ENCODE data around the gene EIF4A3. TPM values are rescaled to one million over a fixed set of nuclear protein-coding genes. Genes with fewer than 3 reads are reported as not detected.
A peak's percentile ranks its signal among the peaks of the same experiment; 100 is the strongest.

The EIF4A3 gene
- total and polyA plus RNA-seq, 9 of the 15 experiments (the other 6 are each of a cell fraction or from before 2014, with no cell fraction given): 62.7 to 171 (median 127) TPM

DNA sequence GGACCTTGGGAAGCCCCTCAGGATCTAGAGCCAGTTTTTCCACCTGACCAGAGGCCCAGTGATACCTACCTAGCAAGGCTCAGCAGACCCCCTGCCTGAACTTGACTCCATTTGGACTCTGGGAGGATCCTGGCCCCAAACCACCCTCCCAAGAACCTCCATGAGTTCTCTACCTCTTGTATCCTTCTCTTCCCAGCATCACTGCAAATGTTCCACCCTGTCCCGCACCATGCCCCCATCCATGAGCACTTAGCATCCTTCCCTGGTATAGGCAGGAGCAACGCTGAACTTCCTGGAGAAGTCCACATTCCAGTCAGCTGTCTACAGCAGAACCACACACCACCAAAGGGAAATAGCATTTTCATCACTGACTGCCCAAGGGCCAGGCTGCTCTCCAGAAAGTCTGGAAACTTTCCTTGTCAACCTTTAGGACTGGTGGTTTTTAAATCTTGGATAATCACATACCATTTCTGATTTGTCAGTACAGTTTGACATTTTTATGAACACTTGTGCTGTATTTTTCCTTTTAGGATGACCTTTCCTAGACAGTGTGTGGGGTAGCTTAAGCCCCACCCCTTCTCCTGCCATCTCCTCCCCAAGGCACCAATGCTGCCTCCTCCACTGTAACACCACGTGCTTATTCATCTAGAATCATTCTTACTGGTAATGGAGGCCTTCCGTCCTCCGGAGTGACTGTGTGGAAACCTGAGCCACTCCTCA is 13.9 kb downstream of the EIF4A3 start (continued):
- TF ChIP-seq TBP (optimal IDR thresholded peaks at IDR 0.05; ENCODE audit: low read depth, low read length) (no peak), ZNF224 (CRISPR knock-in tag; IDR thresholded peaks at IDR 0.05) (no peak), CREM (IDR thresholded peaks at IDR 0.05; ENCODE audit: low read depth) (no peak), ZC3H8 (IDR thresholded peaks at IDR 0.05) (no peak), RCOR1 (IDR thresholded peaks at IDR 0.05; ENCODE audit: borderline replicate concordance in 1 of 2, low read depth in 2 of 2, low read length in 2 of 2) (no peak), SUPT5H (IDR thresholded peaks at IDR 0.05) (0 out of 2 replicates have a peak, but pooled peaks have one; percentile 32), SMAD4 (CRISPR knock-in tag; conservative IDR thresholded peaks at IDR 0.05) (no peak), KLF13 (tag; IDR thresholded peaks at IDR 0.05; ENCODE audit: borderline replicate concordance, low read depth) (no peak)
- TF ChIP-seq, protein P1, sequence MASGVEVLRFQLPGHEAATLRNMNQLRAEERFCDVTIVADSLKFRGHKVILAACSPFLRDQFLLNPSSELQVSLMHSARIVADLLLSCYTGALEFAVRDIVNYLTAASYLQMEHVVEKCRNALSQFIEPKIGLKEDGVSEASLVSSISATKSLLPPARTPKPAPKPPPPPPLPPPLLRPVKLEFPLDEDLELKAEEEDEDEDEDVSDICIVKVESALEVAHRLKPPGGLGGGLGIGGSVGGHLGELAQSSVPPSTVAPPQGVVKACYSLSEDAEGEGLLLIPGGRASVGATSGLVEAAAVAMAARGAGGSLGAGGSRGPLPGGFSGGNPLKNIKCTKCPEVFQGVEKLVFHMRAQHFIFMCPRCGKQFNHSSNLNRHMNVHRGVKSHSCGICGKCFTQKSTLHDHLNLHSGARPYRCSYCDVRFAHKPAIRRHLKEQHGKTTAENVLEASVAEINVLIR (CRISPR knock-in tag; IDR thresholded peaks at IDR 0.05): no peak

DNA sequence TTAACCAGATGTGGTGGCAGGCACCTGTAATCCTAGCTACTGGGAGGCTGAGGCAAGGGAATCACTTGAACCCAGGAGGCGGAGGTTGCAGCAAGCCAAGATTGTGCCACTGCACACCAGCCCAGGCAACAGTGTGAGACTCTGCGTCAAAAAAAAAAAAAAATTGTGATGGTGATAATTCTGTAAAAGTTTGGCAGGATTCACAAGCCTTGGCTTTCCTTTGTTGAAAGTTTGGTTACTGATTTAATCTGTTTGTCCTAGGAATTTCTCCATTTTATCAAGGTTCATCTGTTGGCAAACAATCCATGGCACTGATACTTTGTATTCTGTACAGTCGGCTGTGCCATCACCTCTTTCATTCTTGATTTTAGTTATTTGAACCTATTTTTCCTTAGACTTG is 15.9 kb downstream of the EIF4A3 start:
- WGBS (ENCODE audit: insufficient coverage, low coverage, missing lambda C conversion rate): 53% methylated on average over 3 of the region's 3 CpGs
- in situ Hi-C loops (cut with MboI): no loop called here
- no TSS peak for BruUV-seq (replicated peaks)
- Histone ChIP-seq H3K9me1 (ENCODE audit: control insufficient read depth, insufficient read depth, low read length) (no peaks in the 10 kb centered on the region), H3K4me3 (no peak overlapping the region), H3K9me3 (replicated peaks; ENCODE audit: control insufficient read depth, insufficient read depth, low read depth, low read length) (no peaks in the 10 kb centered on the region), H3K27me3 (ENCODE audit: control insufficient read depth in 2 of 2, insufficient read depth in 2 of 2, low read length in 2 of 2) (peaks cover 7 to 10% of the 10 kb centered on the region in 2 experiments; a peak in 3 of 5 replicates), H4K20me1 (replicated peaks; ENCODE audit: control insufficient read depth, insufficient read depth, low read length) (0 out of 2 replicates have a peak, but pooled peaks cover 3% of the 10 kb centered on the region), H3K4me2 (ENCODE audit: insufficient read depth, low read length) (no peak overlapping the region), H3K79me2 (ENCODE audit: control insufficient read depth, insufficient read depth, low read length) (no peaks in the 10 kb centered on the region), H3K27ac (ENCODE audit: extremely low read depth, low read depth, low read length) (no peak overlapping the region), H3K9ac (ENCODE audit: insufficient read depth in 1 of 2, low read depth in 2 of 2, low read length in 2 of 2) (no peak overlapping the region), H2AFZ (ENCODE audit: low read depth, low read length) (no peak overlapping the region), H3K36me3 (ENCODE audit: control insufficient read depth, insufficient read depth, low read length) (peaks cover 31% of the 10 kb centered on the region), H3K4me1 (replicated peaks in 1 of 2; ENCODE audit: control insufficient read depth in 2 of 2, insufficient read depth in 2 of 2, low read length in 2 of 2) (no peaks in the 10 kb centered on the region)
- ChIA-PET CTCF (ENCODE audit: low intra/inter-chr PET ratio) (no interaction called here), POLR2A (interaction anchor here (0.9 to 4.1 kb wide), 2 partner anchors 13 to 29 kb away, joined by 3 to 38 read pairs; partner anchors contain the start of gene GAA)
- no peak for DNase-seq (ENCODE audit: extremely low read depth in 1 of 4, low spot score in 3 of 4)
- TF ChIP-seq ARNT (IDR thresholded peaks at IDR 0.05) (no peak), SMARCE1 (IDR thresholded peaks at IDR 0.05) (no peak)
- TF ChIP-seq, protein P2, sequence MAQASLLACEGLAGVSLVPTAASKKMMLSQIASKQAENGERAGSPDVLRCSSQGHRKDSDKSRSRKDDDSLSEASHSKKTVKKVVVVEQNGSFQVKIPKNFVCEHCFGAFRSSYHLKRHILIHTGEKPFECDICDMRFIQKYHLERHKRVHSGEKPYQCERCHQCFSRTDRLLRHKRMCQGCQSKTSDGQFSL (CRISPR knock-in tag; IDR thresholded peaks at IDR 0.05): no peak
- TF ChIP-seq, protein P2 (tag; IDR thresholded peaks at IDR 0.05): no peak
- intact Hi-C loops (cut with micrococcal nuclease): no loop called here
- FAIRE-seq: no peak
- ATAC-seq: no peak
